OCI-M2 (cell line): Measurements from ENCODE around the gene ST6GALNAC5.

Source experiments
- DNase-seq: peaks from one replicate; lab custom pipeline; 2025; ENCODE audit not compliant: unreplicated experiment; lab: John Stamatoyannopoulos, UW

The ST6GALNAC5 gene

DNA sequence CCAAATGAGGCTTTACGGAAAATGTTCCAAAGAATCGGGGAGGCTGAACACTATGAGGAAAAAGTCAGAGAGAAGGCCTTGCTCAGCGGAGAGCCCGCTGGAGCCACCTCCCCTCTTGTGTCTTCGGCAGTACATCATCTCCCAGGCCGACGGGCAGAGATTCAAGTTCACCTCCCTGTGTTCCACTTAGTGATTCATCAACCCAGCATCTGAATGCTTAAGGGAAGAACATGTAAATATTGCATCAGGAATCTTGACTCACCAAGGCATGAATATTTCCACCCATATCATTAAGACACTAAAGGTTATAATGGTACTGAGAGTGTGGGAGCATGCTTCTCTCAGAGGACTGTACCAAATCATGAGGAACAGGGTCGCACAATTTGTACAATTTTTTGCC, 172.5 kb downstream of the ST6GALNAC5 start:
- no peak for DNase-seq

DNA sequence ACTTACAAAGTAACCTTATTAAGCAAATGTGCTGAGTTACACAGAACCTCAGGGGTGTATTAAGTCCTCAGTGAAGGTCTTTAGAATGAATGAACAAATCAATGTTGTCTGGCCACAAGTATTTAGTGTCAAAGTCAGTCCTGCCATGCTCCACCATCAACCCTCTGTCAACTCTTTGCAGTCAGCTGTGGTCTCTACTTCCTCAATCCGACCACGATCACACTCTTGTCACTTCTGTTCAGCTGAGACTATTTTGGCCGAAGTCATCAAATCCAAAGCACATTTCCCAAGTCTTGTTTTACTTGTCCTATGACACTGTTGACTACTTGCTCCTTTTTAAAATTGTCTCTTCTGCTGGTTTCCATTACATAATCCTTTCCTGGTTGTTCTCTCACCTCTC, 173.5 kb downstream of the ST6GALNAC5 start:
- DNase-seq = no peak

DNA sequence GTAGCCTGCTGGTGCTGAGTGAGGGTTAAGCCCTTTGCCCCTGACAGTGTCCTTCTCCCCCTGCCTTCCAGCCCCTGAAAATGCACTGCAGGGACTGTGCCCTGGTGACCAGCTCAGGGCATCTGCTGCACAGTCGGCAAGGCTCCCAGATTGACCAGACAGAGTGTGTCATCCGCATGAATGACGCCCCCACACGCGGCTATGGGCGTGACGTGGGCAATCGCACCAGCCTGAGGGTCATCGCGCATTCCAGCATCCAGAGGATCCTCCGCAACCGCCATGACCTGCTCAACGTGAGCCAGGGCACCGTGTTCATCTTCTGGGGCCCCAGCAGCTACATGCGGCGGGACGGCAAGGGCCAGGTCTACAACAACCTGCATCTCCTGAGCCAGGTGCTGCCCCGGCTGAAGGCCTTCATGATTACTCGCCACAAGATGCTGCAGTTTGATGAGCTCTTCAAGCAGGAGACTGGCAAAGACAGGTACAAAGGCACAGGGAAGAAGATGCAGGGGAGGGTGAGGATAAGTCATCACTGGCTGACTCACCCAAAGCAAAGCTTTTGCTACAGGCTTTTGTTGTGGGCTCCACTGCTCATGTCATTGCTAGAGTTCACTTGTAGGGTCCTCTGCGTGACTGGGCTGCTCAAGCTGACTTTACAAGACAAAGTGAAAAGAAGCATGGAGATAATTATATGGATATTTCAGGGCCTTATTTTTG, 177.0 kb downstream of the ST6GALNAC5 start:
- no peak for DNase-seq

DNA sequence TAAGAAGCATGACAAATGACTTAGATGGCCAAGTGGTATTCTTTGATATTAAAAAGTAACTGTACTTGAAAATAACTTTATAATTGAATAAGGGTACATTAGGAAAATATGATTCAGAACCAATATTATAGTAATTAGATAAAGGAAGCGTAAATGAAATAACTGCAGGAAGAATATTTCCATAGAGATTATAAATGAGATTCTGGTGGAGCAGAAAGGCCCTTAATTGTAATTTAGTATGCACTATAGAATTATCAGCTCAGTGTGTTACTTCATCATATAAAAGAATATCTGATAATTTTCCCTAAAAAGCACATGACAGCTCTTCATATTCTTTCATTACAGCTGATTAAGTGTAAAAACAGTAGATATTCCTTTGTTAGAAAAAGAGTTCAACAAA, 180.3 kb downstream of the ST6GALNAC5 start:
- DNase-seq = no peak

DNA sequence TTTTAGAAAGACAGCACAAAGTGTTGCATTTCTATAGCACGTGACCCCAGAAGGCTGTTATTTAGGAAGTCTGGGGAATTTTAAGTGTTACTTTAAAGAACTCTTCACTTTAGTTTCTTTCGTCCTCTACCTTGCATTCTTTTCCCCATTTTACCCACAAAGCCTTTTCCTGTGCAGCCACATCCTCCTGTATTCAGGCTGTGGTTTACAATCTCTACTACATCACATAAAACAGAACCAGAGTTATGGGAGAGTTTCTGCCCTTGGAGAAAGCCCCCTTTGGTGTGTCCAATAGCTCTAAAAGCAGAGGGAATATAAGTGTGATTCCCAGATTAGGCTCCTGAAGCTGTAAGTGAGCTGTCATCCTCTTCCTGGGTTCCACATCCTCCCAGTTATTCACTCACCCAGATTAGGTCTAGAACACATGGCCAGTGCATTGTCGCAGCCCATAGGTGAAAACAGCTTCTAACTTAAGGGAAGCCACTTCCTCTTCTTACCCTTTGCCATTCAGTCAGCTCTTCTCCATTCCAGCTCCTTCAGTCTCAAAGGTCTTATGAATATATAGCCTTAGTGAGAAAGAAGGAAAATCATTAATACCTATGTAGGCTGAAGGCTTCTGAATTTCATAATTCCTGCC, 180.8 kb downstream of the ST6GALNAC5 start:
- DNase-seq = no peak

DNA sequence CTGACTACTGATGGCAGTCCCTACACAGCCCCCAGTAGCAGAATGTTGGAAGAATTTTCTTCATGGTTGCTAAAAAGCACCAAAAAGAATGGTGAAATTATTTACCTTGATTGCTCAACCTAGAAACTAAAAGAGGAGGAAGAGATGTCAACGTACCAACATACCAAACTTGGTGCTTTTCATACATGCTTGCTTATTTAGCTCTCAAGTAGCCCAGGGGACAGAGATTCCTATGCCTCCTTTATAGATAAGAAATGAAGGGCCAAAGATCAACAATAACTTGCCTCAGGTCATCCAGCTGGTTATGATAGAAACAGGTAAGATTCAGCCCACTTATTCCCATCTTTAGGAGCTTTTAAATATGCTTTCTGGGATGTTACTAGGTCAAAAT, 181.3 kb downstream of the ST6GALNAC5 start:
- DNase-seq = no peak

DNA sequence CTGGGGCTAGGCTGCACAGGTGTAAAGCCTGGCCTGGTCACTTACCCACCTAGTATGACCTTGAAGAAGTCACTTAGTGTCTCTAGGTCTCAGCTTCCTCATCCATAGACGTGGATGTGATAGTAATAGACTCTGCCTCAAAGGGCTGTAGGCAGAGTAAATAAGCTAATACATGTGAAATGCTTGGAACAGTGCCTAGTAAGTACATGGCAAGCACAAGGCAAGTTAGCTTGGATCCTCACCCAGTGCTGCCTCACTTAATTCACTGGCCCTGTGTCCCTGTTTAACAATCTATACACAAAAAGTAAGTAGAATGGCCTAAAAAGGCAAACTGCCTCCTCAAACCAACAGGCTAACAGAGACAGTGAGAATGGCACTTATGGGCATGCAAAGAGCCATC, 184.1 kb downstream of the ST6GALNAC5 start:
- DNase-seq = no peak

DNA sequence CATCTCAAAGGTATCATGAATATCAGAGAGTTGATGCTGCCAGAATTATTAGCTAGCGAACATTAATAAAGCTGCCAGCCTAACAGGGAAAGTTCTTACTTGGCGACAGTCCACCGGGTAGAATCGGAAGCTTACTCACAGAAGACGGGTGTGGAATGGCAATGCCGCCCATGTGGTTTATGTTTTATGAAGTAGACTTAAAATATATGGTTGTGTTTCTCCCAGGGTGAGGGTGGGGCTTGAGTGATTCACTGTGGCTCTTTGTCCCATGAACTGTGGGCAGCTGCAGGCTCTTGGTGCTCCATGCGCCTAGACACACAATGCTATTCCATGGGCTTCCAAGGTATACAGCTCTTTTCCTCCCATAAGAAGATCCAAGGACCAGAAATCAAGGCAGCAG, 189.2 kb downstream of the ST6GALNAC5 start:
- no peak for DNase-seq

DNA sequence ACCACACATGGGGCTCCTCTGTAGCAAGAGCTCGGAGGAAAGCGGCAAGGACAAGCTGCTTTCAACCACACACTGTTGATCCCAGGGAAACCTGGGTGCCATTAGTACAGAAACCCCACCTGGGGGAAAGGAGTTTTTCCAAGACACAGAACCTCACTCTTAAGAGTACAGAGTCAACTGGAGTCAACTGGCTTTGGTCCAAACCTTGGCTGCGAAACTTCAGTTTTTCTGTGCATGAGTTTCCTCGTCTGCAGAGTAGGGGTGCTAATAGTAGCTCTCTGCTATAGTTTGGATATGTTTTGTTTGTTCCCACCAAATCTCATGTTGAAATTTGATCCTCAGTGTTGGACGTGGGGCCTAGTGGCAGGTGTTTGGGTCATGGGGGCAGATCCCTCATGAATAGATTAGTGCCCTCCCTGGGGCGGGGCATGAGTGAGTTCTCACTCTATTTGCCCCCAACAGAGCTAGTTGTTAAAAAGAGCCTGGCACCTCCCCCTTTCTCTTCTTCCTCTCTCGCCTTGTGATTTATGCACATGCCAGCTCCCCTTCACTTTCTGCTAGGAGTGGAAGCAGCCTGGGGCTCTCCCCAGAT, 190.8 kb downstream of the ST6GALNAC5 start:
- no peak for DNase-seq

DNA sequence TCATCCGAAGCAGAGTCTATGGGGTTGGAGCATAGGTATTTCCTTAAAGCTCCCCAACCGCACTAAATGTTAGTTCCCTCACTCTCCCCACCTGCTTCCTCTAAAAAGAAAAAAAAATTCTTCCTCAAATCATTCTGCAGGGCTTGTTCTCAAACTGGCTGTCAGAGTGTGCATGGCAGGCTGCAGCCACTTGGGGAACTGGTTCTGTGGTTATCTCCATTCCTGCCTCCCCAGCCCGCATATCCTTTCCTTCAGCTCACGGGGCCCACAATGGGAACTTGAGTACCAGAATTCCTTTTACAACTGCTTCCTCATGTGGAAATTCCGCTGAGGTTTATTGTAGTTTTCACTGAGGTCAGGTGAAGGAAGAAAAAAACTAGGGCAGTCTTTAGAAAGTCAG, 192.7 kb downstream of the ST6GALNAC5 start:
- DNase-seq = no peak

DNA sequence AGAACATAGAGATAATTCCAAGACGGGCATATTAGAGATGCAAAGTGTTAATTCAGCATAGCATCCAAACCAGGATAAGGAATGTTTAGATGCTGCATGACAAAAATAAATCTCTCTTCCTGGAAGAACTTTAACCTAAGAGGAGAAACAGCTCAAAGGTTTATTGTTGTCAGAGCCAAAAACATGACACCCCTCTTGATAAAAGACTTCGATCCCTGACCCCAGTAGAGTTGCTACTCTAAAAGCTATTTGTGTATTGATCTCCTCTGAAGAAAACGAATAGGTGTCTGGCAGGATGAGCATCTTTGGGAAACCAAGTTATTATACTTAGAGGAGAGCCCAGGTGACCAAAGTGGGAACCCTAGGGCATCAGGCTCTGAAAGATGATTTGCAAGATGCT, 193.9 kb downstream of the ST6GALNAC5 start:
- no peak for DNase-seq

DNA sequence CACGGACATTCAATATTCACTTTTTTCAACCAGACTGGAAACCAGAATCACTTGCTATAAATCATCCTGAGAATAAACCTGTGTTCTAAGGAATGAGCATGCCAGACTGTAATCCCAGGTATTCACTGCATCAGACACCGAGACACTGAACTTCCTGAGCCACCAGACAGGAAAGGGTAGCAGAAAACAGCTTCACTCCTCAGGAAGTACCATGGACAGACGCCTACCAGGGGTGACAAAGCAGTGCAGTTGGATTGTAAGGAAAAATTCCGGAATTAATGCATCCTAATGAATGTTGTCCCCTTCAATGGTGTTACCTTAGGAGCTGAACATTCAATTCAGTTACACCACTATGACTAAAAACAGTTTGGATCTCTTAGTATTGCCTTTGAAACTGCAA, 195.8 kb downstream of the ST6GALNAC5 start:
- DNase-seq = no peak

DNA sequence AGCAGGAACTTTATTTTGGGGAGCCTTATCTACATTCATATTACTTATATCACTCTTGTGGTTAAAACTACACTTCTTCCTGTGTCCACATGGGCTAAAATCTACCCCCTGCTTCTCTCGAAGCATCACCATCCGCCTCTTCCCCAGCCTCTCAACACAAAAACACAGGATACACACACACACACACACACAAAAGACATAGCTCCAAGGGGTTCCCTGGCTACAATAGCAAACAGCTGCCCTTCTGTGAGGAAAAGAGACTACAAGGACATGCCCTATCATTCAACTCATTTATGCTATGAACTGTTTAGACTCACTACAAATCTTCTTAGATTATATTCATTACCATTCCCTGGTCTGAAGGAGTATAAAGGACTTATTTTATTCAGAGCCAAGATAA, 197.0 kb downstream of the ST6GALNAC5 start:
- DNase-seq = no peak

DNA sequence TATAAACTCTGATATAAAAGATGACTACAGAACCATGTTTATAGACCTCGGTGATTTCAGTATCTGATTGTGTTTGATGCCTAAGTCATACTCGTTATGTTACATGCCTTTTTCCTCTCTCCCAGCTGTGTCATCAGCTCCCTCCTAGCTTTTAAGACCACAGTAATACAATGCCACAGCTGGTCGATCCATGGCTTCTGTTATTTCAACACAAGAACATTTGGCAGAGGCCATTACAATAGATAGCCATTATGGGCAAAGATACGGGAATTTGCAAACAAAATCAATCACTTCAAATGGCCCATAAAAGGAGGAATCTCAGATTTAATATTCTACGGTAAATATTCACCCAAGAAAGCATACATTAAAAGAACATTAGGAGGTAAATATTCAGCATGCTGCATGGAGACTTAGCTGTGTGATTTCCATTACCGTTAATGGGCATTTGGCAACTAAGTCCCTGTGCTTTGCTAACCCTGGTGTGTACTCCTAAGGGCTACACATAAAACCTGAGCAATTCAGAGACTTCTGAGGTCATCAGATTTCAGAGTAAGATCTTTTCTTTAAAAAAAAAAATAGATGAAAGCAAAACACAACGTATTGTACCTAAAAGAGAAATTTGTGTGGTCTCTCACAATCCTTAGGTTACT, 198.5 kb downstream of the ST6GALNAC5 start:
- no peak for DNase-seq

DNA sequence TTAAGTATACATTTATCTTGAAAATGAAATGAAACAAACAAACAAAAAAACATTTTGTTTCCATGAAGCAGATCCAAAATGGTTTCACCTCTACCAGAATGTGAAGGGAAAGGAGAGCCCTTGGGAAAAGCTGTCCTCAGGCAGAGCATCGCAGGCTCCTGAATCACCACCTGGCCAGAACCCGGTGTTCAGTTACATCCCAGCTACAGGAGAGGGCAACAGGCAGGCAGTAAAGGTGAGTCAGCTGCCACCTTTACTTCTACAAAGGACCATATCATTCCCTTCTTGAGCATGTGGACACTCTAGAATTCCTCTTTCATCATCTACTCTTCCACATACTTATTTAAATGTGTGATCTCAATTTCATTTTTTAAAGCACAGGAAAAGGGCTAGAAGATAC, 200.7 kb downstream of the ST6GALNAC5 start:
- DNase-seq = no peak

DNA sequence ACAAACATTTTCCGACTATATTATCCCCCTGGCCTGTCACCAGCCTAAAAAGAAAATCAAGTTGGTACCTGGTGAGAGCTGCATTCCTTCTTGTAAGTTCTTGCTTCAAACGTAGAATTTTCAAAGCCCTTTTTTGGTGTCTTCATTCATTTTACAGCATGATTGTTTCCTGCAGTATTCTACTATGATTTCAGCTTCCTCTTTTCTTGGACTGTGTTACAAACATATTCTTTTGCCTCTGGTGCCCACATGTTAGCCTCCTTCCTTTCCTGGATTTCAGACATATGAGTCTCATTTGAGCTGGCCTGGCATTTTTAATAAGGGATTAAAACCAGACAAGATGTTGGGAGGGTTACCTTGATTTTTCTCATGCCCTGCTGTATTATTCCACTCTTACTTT, 209.5 kb downstream of the ST6GALNAC5 start:
- DNase-seq = no peak

DNA sequence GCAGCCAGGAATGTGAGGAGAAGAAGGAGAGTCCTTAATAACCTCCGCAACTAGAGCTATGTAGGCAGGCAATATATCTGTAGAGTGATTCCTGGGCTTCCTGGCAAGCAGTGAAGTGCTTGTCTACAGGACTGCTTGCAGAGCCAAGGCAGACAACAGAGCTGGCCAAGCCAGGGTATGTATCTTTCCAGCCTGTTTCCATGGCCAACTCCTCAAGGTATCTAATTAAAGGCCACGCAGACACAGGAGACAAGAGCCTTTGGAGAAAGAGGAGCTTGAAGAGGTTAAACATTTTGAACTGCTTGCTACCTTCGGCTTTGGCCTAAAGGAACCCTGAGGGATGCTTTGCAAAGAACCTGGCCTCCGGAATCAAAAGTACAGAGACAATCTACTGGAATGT, 214.6 kb downstream of the ST6GALNAC5 start:
- no peak for DNase-seq

DNA sequence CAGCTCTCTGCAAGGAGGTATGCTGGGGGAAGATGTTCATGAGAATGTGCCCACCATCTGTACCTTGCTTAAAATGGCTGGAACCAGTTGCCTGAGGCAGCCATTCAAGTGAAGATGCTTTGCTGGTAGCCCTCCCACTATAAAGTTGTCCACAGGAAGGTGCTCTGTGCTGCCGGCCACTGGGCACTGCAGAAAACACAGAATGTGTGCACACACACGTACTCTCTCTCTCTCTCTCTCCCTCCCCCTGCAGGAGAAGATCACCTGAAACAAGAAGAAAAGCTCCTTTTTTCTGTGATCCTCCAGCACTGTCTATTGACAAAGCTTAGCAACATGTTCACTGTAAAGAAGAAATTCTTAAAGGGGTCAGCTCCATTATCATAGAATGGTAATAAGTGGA, 217.2 kb downstream of the ST6GALNAC5 start:
- DNase-seq = no peak

DNA sequence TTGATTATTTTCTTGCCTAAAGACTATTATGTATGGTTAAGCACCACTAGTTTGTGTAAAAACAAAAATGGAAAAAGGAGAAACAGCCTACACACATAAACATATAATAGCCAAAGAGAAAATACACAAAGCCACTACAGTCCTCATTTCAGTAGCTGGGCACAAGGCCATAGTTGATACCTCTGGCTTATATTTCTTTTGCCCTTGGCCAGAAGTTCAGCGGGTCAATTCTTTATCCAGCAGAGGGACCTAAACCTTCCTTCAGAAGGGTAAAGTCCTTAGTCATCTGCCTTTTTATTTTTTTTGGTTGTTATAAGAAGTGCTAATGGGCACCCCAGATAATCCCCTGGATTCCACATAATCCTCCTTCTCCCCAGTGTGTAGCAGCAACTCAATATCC, 217.8 kb downstream of the ST6GALNAC5 start:
- DNase-seq = no peak

DNA sequence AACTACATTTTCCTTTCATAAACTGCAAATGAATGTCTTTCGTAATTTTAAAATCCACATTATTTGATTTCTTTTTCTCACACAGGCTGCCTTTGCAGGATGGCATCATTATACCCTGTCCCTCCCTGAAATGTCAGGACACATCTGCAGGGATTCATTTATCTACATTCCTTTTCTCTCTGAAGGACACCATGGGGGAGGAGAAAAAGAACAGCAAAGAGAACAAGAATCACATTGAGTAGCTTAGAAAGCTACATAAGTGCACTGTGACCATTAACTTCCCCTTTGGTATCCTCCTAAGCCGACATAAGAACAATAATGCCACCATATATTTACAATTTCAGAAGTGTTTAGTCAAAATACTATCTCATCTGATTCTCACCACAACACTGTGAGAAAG, 222.5 kb downstream of the ST6GALNAC5 start:
- no peak for DNase-seq

DNA sequence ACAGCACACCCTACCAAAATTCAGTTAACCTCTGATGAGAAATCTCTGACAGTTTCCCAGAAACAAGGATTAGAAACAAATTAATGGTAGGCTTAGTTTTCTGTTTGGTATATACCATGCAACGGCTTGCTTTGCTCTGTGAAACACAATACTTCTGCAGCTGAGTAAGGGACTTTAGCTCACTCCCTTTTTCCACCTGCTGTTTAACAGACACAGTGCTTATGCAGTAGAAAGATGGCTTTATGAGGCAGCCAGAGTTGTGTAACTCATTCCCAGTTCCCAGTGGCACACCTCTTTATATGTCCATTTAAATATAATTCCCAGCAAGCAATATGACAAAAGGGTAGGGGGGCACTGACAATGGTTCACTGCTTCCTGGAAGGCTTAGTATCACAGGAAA, 228.0 kb downstream of the ST6GALNAC5 start:
- no peak for DNase-seq
